T-helper 17 cell (primary cell): ENCODE results near the gene INPP5F. TPM values are rescaled to one million over a fixed set of nuclear protein-coding genes. Genes with fewer than 3 reads are reported as not detected.
"Not testable (repeated sequence)": the region's sequence is repeated elsewhere in the genome, so short reads cannot be mapped to it uniquely, and the experiment has no call there.

Experiments used
- ATAC-seq: fragments of 150-1000 bp; cut with Tn5 transposase; 2 replicates; pipeline ENCODE4 v1.10.0; 2021; ENCODE audit warnings: mild to moderate bottlenecking, moderate library complexity
- DNase-seq, 3 donors: peaks; one replicate each; pipeline versions ENCODE4 v3.0.0 to v3.0.0-alpha.2; 2020 to 2021
- H3K9me3 ChIP-seq: one replicate; pipeline ENCODE4 v1.7.0; 2013; ENCODE audit warnings: low read length, mild to moderate bottlenecking; ENCODE audit not compliant: control insufficient read depth, poor library complexity, severe bottlenecking
- H3K27ac Mint-ChIP-seq: one replicate; pipeline ENCODE4 v1.8.0; 2022; ENCODE audit warnings: mild to moderate bottlenecking, moderate library complexity, mixed read lengths
- H3K27me3 Mint-ChIP-seq: one replicate; pipeline ENCODE4 v1.8.0; 2022; ENCODE audit warnings: mixed read lengths
- H3K36me3 Mint-ChIP-seq: one replicate; pipeline ENCODE4 v1.8.0; 2022; ENCODE audit warnings: low read depth, mixed read lengths
- H3K4me1 Mint-ChIP-seq: one replicate; pipeline ENCODE4 v1.8.0; 2022; ENCODE audit warnings: mild to moderate bottlenecking, mixed read lengths
- H3K4me3 Mint-ChIP-seq: one replicate; pipeline ENCODE4 v1.8.0; 2022; ENCODE audit warnings: mild to moderate bottlenecking, moderate library complexity, mixed read lengths
- total RNA-seq, 4 donors: library from RNA in 2 of 4; stranded (reverse) in 2 of 4; gene quantifications; one replicate each; pipeline ENCODE4 v1.2.3 and lab custom pipeline; 2022 to 2026

INPP5F gene
- total RNA-seq, 2 donors from 2014 or later = 10.4 to 11.9 TPM

GRCh38 chr10:119863951-119864565 lies 138.2 kb downstream of the INPP5F start:
- peaks cover 3% of the 10 kb centered on the region for H3K36me3 Mint-ChIP-seq
- no peak overlapping the region for H3K4me3 Mint-ChIP-seq
- H3K27me3 Mint-ChIP-seq = no peaks in the 10 kb centered on the region
- peak overlapping the region; percentile 49 for H3K27ac Mint-ChIP-seq
- no peaks in the 10 kb centered on the region for H3K9me3 ChIP-seq
- no peak for ATAC-seq
- DNase-seq = no peak
- H3K4me1 Mint-ChIP-seq = peaks cover 31% of the 10 kb centered on the region

GRCh38 chr10:119865699-119866240 lies 139.9 kb downstream of the INPP5F start:
- H3K36me3 Mint-ChIP-seq = no peaks in the 10 kb centered on the region
- no peak for DNase-seq
- H3K4me1 Mint-ChIP-seq = peaks cover 30% of the 10 kb centered on the region
- peak overlapping the region; percentile 61 for H3K4me3 Mint-ChIP-seq
- no peak for ATAC-seq
- H3K27me3 Mint-ChIP-seq = no peaks in the 10 kb centered on the region
- H3K9me3 ChIP-seq = no peaks in the 10 kb centered on the region
- no peak overlapping the region for H3K27ac Mint-ChIP-seq

- no peaks in the 10 kb centered on the region for H3K27me3 Mint-ChIP-seq
- no peak for DNase-seq
- H3K4me3 Mint-ChIP-seq = peak overlapping the region; percentile 53
- H3K9me3 ChIP-seq = no peaks in the 10 kb centered on the region
- H3K36me3 Mint-ChIP-seq = no peaks in the 10 kb centered on the region
- ATAC-seq = no peak
- H3K4me1 Mint-ChIP-seq = peaks cover 34% of the 10 kb centered on the region
- no peak overlapping the region for H3K27ac Mint-ChIP-seq
These were observed 141.5 kb downstream of the INPP5F start for GRCh38 chr10:119867317-119867716.

GRCh38 chr10:119869398-119869797 lies 143.5 kb downstream of the INPP5F start:
- H3K27me3 Mint-ChIP-seq, DNase-seq, H3K9me3 ChIP-seq, ATAC-seq, H3K36me3 Mint-ChIP-seq: not testable (repeated sequence)
- H3K4me3 Mint-ChIP-seq = peak overlapping the region; percentile 68
- peaks cover 40% of the 10 kb centered on the region for H3K4me1 Mint-ChIP-seq
- H3K27ac Mint-ChIP-seq = peak overlapping the region; percentile 54

GRCh38 chr10:119871881-119872609 lies 146.2 kb downstream of the INPP5F start:
- DNase-seq (peak; percentile 40 to 56 (median 46)), ATAC-seq (peak; percentile 38)
- no peaks in the 10 kb centered on the region for H3K36me3 Mint-ChIP-seq
- peak overlapping the region; percentile 89 for H3K27ac Mint-ChIP-seq
- peak overlapping the region; percentile 91 for H3K4me3 Mint-ChIP-seq
- no peaks in the 10 kb centered on the region for H3K9me3 ChIP-seq
- peaks cover 33% of the 10 kb centered on the region for H3K4me1 Mint-ChIP-seq
- no peaks in the 10 kb centered on the region for H3K27me3 Mint-ChIP-seq

GRCh38 chr10:119872610-119872859 lies 146.7 kb downstream of the INPP5F start, which contains the start of gene MCMBP:
Gene MCMBP (minus strand): TSS chr10:119872843. CDS start chr10:119872584, 259 bp downstream.
- ATAC-seq (no peak), DNase-seq (no peak)
- H3K27ac Mint-ChIP-seq = peak within 1 kb of the TSS; percentile 93
- H3K4me3 Mint-ChIP-seq = peak within 1 kb of the TSS; percentile 91
- no peaks in the 10 kb centered on the region for H3K9me3 ChIP-seq
- no peaks in the 10 kb centered on the region for H3K27me3 Mint-ChIP-seq
- H3K36me3 Mint-ChIP-seq = no peaks in the 10 kb centered on the region
- H3K4me1 Mint-ChIP-seq = peaks cover 30% of the 10 kb centered on the region

GRCh38 chr10:119872860-119873681 lies 147.2 kb downstream of the INPP5F start:
- DNase-seq (peak; percentile 84 to 87 (median 87)), ATAC-seq (peak; percentile 93)
- no peaks in the 10 kb centered on the region for H3K9me3 ChIP-seq
- peaks cover 27% of the 10 kb centered on the region for H3K4me1 Mint-ChIP-seq
- H3K4me3 Mint-ChIP-seq = peak overlapping the region; percentile 88
- H3K36me3 Mint-ChIP-seq = no peaks in the 10 kb centered on the region
- peak overlapping the region; percentile 93 for H3K27ac Mint-ChIP-seq
- H3K27me3 Mint-ChIP-seq = no peaks in the 10 kb centered on the region

- peak overlapping the region; percentile 27 for H3K27ac Mint-ChIP-seq
- H3K36me3 Mint-ChIP-seq = peaks cover 3% of the 10 kb centered on the region
- H3K9me3 ChIP-seq = no peaks in the 10 kb centered on the region
- ATAC-seq (no peak), DNase-seq (no peak)
- H3K4me3 Mint-ChIP-seq = no peak overlapping the region
- H3K4me1 Mint-ChIP-seq = peaks cover 7% of the 10 kb centered on the region
- no peaks in the 10 kb centered on the region for H3K27me3 Mint-ChIP-seq
These were observed 152.7 kb downstream of the INPP5F start for GRCh38 chr10:119878524-119878923.

Other genes starting within 250 kb of the INPP5F start
- 100 to 1,000 TPM in 1 of 2 donors, 10 to 100 TPM in 1; 64.7 to 135 TPM for gene RGS10, start 183.3 kb upstream of the INPP5F start, total RNA-seq
- 100 to 1,000 TPM; 169 to 172 TPM for gene TIAL1, start 129.1 kb upstream of the INPP5F start, total RNA-seq
- gene BAG3, start 74.7 kb upstream of the INPP5F start, total RNA-seq = 10 to 100 TPM; 52.0 to 52.4 TPM
- 10 to 100 TPM; 32.9 to 34.4 TPM for gene MCMBP, start 146.8 kb downstream of the INPP5F start, total RNA-seq
- 10 to 100 TPM; 30.4 to 43.2 TPM for gene SEC23IP, start 166.7 kb downstream of the INPP5F start, total RNA-seq